ENCODE measurements around the gene MINDY2.

Gene MINDY2

DNA sequence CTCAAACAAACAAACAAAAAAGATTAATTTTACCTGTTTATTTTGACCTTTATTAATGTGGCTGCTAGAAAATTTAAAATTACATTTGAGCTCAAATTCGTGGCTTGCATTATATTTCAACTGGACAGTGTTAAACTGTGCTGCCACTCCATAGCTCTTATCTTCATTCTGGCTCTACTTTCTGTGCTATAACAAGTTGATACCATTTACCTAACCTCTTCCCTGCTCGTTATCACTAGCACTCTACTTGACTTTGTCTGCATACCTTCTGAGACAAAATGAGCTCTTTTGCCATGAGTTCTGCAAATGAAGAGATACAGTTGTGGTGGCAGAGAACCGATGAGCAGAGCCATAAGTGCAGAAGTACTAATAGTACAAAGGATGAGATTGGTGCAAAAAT lies 26.4 kb downstream of the MINDY2 start:
- TF ChIP-seq CTCF (IDR thresholded peaks at IDR 0.05) = no peak

GRCh38 chr15:58805095-58805494 lies 34.0 kb downstream of the MINDY2 start:
- no peak for TF ChIP-seq CTCF (IDR thresholded peaks at IDR 0.05)

- TF ChIP-seq CTCF (IDR thresholded peaks at IDR 0.05) = no peak
These were observed 59.5 kb downstream of the MINDY2 start for GRCh38 chr15:58830556-58830955.

DNA sequence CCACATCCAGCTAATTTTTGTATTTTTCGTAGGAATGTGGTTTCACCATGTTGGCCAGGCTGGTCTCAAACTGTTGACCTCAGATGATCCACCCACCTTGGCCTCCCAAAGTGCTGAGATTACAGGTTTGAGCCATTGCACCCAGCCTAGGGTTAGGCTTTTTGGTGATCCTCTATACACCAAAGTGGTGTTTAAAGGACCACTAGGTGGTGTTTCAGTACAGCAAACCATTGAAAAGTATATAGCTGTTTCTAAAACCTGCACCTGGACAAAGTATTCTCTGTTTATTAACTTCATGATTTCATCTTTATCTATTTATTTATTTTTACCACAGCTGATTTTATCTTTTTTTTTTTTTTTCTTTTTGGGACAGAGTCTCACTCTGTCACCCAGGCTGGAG lies 68.4 kb downstream of the MINDY2 start:
- TF ChIP-seq CTCF (IDR thresholded peaks at IDR 0.05) = peak; percentile 45; the same call in 1 of the 2 replicates

GRCh38 chr15:58840048-58840447 lies 68.9 kb downstream of the MINDY2 start:
- no peak for TF ChIP-seq CTCF (IDR thresholded peaks at IDR 0.05)

- TF ChIP-seq CTCF (IDR thresholded peaks at IDR 0.05) = no peak
These were observed 71.8 kb downstream of the MINDY2 start for GRCh38 chr15:58842713-58843396.

DNA sequence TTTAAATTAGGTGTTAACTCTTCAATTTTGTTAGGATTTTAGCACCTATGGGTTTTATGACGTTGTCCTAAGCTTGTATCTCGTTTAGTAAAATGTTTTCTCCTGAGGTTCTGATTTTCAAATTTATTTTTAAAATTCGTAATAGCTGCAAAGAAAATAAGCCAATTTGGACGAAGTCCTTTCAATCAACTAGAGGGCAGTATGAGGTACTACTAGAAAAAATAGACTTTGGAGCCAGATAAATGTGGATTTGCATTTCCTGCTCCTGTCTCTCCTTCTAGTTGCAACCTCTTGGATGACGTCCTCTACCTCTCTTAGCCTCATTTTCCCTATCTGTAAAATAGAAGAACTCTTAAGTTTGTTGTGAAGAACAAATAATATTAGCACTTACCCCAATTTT lies 81.2 kb downstream of the MINDY2 start:
- peak; percentile 13; the same call in 1 of the 2 replicates for TF ChIP-seq CTCF (IDR thresholded peaks at IDR 0.05)

- TF ChIP-seq CTCF (IDR thresholded peaks at IDR 0.05) = no peak
These were observed 83.5 kb downstream of the MINDY2 start for GRCh38 chr15:58854593-58854992.
